H1 (cell line): ENCODE results near the gene AOC1. TPM values are rescaled to one million over a fixed set of nuclear protein-coding genes. Genes with fewer than 3 reads are reported as not detected.

Experiments
- CTCF ChIA-PET: fragments of 300-600 bp; sonication (Branson Sonifier 250); formaldehyde crosslinking; loops from one replicate; lab custom pipeline; 2021; ENCODE audit not compliant: partially characterized antibody; lab: Charles Lee
- POLR2A ChIA-PET: fragments of 300-600 bp; sonication (Branson Sonifier 250); formaldehyde crosslinking; loops from one replicate; lab custom pipeline; 2021; ENCODE audit warnings: inconsistent platforms; ENCODE audit not compliant: partially characterized antibody; lab: Charles Lee
- DNase-seq, 2 experiments: peaks; one replicate each; pipeline versions ENCODE4 v3.0.0 to v3.0.0-alpha.2; 2010 to 2022; ENCODE audit warnings: low spot score in 2 of 2, low read depth in 1 of 2, mixed read lengths in 1 of 2
- FAIRE-seq: peaks from 2 replicates; lab custom pipeline; 2011; peaks lifted over from hg19 to GRCh38; lab: Jason Lieb, UNC
- H2AFZ ChIP-seq: 2 replicates; pipeline ENCODE4 v1.8.1; 2012; ENCODE audit warnings: low read length, inconsistent platforms
- H2AK5ac ChIP-seq: 2 replicates; pipeline ENCODE4 v1.6.1; 2013; ENCODE audit warnings: low read depth, low read length
- H2BK120ac ChIP-seq: replicated peaks from 2 replicates; pipeline ENCODE3; 2013; ENCODE audit warnings: low read depth, low read length, inconsistent platforms
- H2BK12ac ChIP-seq: 2 replicates; pipeline ENCODE4 v1.6.1; 2013; ENCODE audit warnings: low read depth, low read length
- H2BK15ac ChIP-seq: 2 replicates; pipeline ENCODE4 v1.6.1; 2013; ENCODE audit warnings: low read length
- H2BK20ac ChIP-seq: 2 replicates; pipeline ENCODE4 v1.6.1; 2013; ENCODE audit warnings: low read length
- H2BK5ac ChIP-seq: 2 replicates; pipeline ENCODE4 v1.6.1; 2013; ENCODE audit warnings: low read depth, low read length
- H3K14ac ChIP-seq: 2 replicates; pipeline ENCODE4 v1.6.1; 2013; ENCODE audit warnings: inconsistent platforms; ENCODE audit not compliant: insufficient read length
- H3K18ac ChIP-seq: 2 replicates; pipeline ENCODE4 v1.6.1; 2013; ENCODE audit warnings: low read length; ENCODE audit errors: extremely low read depth
- H3K23ac ChIP-seq: 2 replicates; pipeline ENCODE4 v1.6.1; 2013; ENCODE audit warnings: inconsistent platforms; ENCODE audit not compliant: insufficient read length
- H3K23me2 ChIP-seq: 2 replicates; pipeline ENCODE4 v1.6.1; 2013; ENCODE audit warnings: low read depth, low read length
- H3K27ac ChIP-seq: 2 replicates; pipeline ENCODE4 v1.6.1; 2011; ENCODE audit warnings: low read depth, low read length, inconsistent platforms
- H3K27me3 ChIP-seq, 4 experiments: replicated peaks in 1 of 4; 1 replicate in 1 of 4; 2 replicates in 3 of 4; pipeline versions ENCODE4 v1.6.1 to v1.8.1; 2011 to 2013; ENCODE audit warnings: low read length in 3 of 4, mild to moderate bottlenecking in 3 of 4, inconsistent platforms in 2 of 4, mixed read lengths in 2 of 4, moderate library complexity in 1 of 4; ENCODE audit not compliant: control insufficient read depth in 3 of 4, insufficient read depth in 3 of 4; ENCODE audit errors: extremely low read depth in 1 of 4
- H3K36me3 ChIP-seq, 4 experiments: 2 replicates each; pipeline versions ENCODE4 v1.6.1 to v1.8.1; 2011 to 2013; ENCODE audit warnings: mild to moderate bottlenecking in 4 of 4, low read length in 3 of 4, moderate library complexity in 2 of 4, control low read depth in 1 of 4, inconsistent platforms in 1 of 4; ENCODE audit not compliant: insufficient read depth in 4 of 4, control insufficient read depth in 2 of 4
- H3K4ac ChIP-seq: replicated peaks from 2 replicates; pipeline ENCODE3; 2013; ENCODE audit warnings: low read length, low read depth, mixed read lengths, inconsistent platforms; ENCODE audit not compliant: insufficient read length
- H3K4me1 ChIP-seq, 4 experiments: replicated peaks in 1 of 4; 1 replicate in 1 of 4; 2 replicates in 3 of 4; pipeline versions ENCODE4 v1.6.1 to v1.8.1; 2011 to 2013; ENCODE audit warnings: low read length in 3 of 4, inconsistent platforms in 2 of 4, mixed read lengths in 1 of 4; ENCODE audit not compliant: insufficient read depth in 4 of 4, control insufficient read depth in 3 of 4
- H3K4me2 ChIP-seq, 2 experiments: 2 replicates each; pipeline versions ENCODE4 v1.6.1 to v1.8.1; 2011 to 2013; ENCODE audit warnings: low read depth in 2 of 2, low read length in 2 of 2, control low read depth in 1 of 2, inconsistent platforms in 1 of 2, mild to moderate bottlenecking in 1 of 2; ENCODE audit not compliant: insufficient read depth in 1 of 2
- H3K4me3 ChIP-seq, 4 experiments: fragments of 200-600, 300-600 bp in 1 of 4; sonication (generic), shearing (Covaris generic), sonication (Bioruptor Twin) in 1 of 4; 2 replicates each; pipeline versions ENCODE4 v1.5.1 to v1.8.1; 2011 to 2016; ENCODE audit warnings: low read length in 4 of 4, low read depth in 3 of 4, control low read depth in 2 of 4, inconsistent platforms in 2 of 4, mild to moderate bottlenecking in 2 of 4, mixed read lengths in 1 of 4, moderate library complexity in 1 of 4; ENCODE audit not compliant: insufficient read depth in 2 of 4; ENCODE audit errors: extremely low read depth in 1 of 4
- H3K56ac ChIP-seq: replicated peaks from 2 replicates; pipeline ENCODE3; 2013; ENCODE audit warnings: low read depth, mild to moderate bottlenecking, mixed read lengths, low read length, inconsistent platforms; ENCODE audit not compliant: insufficient read length
- H3K79me1 ChIP-seq: 2 replicates; pipeline ENCODE4 v1.6.1; 2013; ENCODE audit warnings: low read depth, low read length, control low read depth
- H3K79me2 ChIP-seq, 2 experiments: 2 replicates each; pipeline versions ENCODE4 v1.6.1 to v1.8.1; 2012 to 2013; ENCODE audit warnings: low read length in 2 of 2, mild to moderate bottlenecking in 2 of 2, inconsistent platforms in 1 of 2; ENCODE audit not compliant: insufficient read depth in 2 of 2, control insufficient read depth in 1 of 2
- H3K9ac ChIP-seq, 4 experiments: replicated peaks in 1 of 4; 1 replicate in 1 of 4; 2 replicates in 3 of 4; pipeline versions ENCODE4 v1.6.1 to v1.8.1; 2011 to 2013; ENCODE audit warnings: low read depth in 3 of 4, low read length in 3 of 4, control low read depth in 2 of 4, mild to moderate bottlenecking in 2 of 4, moderate library complexity in 2 of 4, inconsistent platforms in 1 of 4; ENCODE audit errors: extremely low read depth in 1 of 4
- H3K9me3 ChIP-seq, 2 experiments: 2 replicates each; pipeline versions ENCODE4 v1.6.1 to v1.8.1; 2012 to 2013; ENCODE audit warnings: mild to moderate bottlenecking in 2 of 2, moderate library complexity in 2 of 2, control low read depth in 1 of 2, inconsistent platforms in 1 of 2, low read depth in 1 of 2, low read length in 1 of 2, mixed read lengths in 1 of 2; ENCODE audit not compliant: insufficient read depth in 2 of 2
- H4K20me1 ChIP-seq, 2 experiments: replicated peaks in 1 of 2; 2 replicates each; pipeline versions ENCODE3 to v1.8.1; 2011 to 2013; ENCODE audit warnings: inconsistent platforms in 2 of 2, low read length in 2 of 2, mild to moderate bottlenecking in 1 of 2; ENCODE audit not compliant: insufficient read depth in 2 of 2, control insufficient read depth in 1 of 2
- H4K5ac ChIP-seq: 2 replicates; pipeline ENCODE4 v1.6.1; 2013; ENCODE audit warnings: low read length, low read depth, mixed read lengths, inconsistent platforms; ENCODE audit not compliant: insufficient read length
- H4K8ac ChIP-seq: 2 replicates; pipeline ENCODE4 v1.8.0; 2013; ENCODE audit warnings: mild to moderate bottlenecking, moderate library complexity, low read length, inconsistent platforms; ENCODE audit not compliant: insufficient read depth; ENCODE audit errors: extremely low read depth
- H4K91ac ChIP-seq: replicated peaks from 2 replicates; pipeline ENCODE3; 2013; ENCODE audit warnings: low read length, mixed read lengths, inconsistent platforms; ENCODE audit not compliant: insufficient read length
- KDM1A ChIP-seq: fragments of 200-600, 300-600 bp; sonication (generic); IDR thresholded peaks from 2 replicates; pipeline ENCODE4 v1.7.1; 2016; ENCODE audit warnings: mild to moderate bottlenecking, low read length, borderline replicate concordance
- WGBS, 2 experiments: shearing (Covaris generic) in 1 of 2; methylation state at CpG; one replicate each; pipeline versions ENCODE4 v1.1.6 to v1.1.7; 2013 to 2015; ENCODE audit warnings: low lambda C conversion rate in 2 of 2, mixed read lengths in 2 of 2, inconsistent platforms in 1 of 2, low coverage in 1 of 2, missing lambda C conversion rate in 1 of 2; ENCODE audit not compliant: insufficient replicate concordance in 2 of 2, insufficient coverage in 1 of 2, insufficient read length in 1 of 2; ENCODE audit errors: extremely low coverage in 1 of 2, missing lambda C conversion rate in 1 of 2; 5-methylcytosine and 5-hydroxymethylcytosine counted together
- polyA plus RNA-seq, 7 experiments: library from polyadenylated mRNA; depleted of rRNA in 3 of 7; stranded (reverse) in 5 of 7; unstranded in 2 of 7; fragments of >200 nt in 5 of 7; fragments of 200-250 nt in 2 of 7; gene quantifications; 1 replicate in 5 of 7; 2 replicates in 1 of 7; 4 replicates in 1 of 7; pipeline versions ENCODE4 v1.2.1 to v1.2.3, GENCODE V29; 2011 to 2013; ENCODE audit warnings: missing spikeins in 2 of 7, mixed read lengths in 2 of 7
- total RNA-seq: library from RNA; stranded (reverse); fragmentation: NEBNext Ultra II Directional; extraction: Animal tissue kit (Norgen Biotek cat#: 25700); gene quantifications from 2 replicates; pipeline ENCODE4 v1.2.1, GENCODE V29; 2021

The AOC1 gene
- total and polyA plus RNA-seq, 2 of the 8 experiments (the other 6 are each of a cell fraction or from before 2014, with no cell fraction given), result 0.15 to 0.17 TPM

DNA sequence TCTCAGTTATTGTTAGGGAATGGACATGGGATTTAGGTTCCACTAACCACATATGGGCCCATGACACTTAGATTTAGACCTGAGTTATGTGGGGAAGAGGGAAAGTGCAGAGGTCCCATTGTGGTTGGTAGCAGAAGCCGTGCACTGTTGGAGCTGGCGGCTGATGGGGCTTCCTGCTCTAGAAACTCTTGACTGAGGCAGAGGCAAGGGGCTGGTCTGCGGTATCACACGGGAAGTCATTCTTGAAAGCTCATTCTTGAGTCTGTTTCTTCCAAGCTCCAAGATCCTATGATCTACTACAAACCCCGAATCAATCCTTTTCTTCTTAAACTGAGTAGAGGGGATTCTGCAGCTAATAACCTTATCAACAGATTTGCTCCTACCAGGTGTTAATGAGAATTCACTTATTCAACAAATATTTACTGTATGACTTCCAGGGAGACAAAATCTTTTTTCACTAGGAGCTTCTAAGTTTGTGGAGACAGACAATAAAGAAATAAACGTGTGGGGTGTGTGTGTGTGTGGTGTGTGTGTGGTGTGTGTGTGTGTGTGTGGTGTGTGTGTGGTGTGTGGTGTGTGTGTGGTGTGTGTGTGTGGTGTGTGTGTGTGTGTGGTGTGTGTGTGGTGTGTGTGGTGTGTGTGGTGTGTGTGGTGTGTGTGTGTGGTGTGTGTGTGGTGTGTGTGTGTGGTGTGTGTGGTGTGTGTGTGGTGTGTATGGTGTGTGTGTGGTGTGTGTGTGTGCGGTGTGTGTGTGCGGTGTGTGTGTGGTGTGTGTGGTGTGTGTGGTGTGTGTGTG is 57.1 kb downstream of the AOC1 start:
- Histone ChIP-seq H4K91ac (no peak overlapping the region), H3K79me2 (no peaks in the 10 kb centered on the region), H3K23me2 (peaks cover 13% of the 10 kb centered on the region; the same call in 1 of the 2 replicates), H3K9me3 (no peaks in the 10 kb centered on the region), H4K20me1 (no peaks in the 10 kb centered on the region), H3K18ac (no peak overlapping the region), H3K14ac (no peak overlapping the region), H3K9ac (no peak overlapping the region), H2AFZ (no peak overlapping the region), H2BK12ac (no peak overlapping the region), H3K36me3 (no peaks in the 10 kb centered on the region), H3K27me3 (no peaks in the 10 kb centered on the region; a peak in 1 of 7 replicates), H2BK120ac (no peak overlapping the region), H3K56ac (no peak overlapping the region), H3K4me3 (no peak overlapping the region), H3K23ac (no peak overlapping the region), H3K79me1 (no peaks in the 10 kb centered on the region), H4K5ac (no peak overlapping the region), H3K4ac (no peak overlapping the region), H3K4me2 (no peak overlapping the region), H3K4me1 (peaks cover 0 to 8% (median 0%) of the 10 kb centered on the region in 4 experiments; a peak in 2 of 7 replicates), H2BK5ac (no peak overlapping the region), H4K8ac (no peak overlapping the region), H3K27ac (no peak overlapping the region), H2BK20ac (no peak overlapping the region), H2AK5ac (no peak overlapping the region), H2BK15ac (no peak overlapping the region)
- ChIA-PET CTCF (interaction anchor here (0.8 to 3.6 kb wide), 9 partner anchors 11 to 618 kb away, joined by 3 to 24 read pairs (median 3); no protein-coding TSS in a partner anchor), POLR2A (interaction anchor here (1.2 kb wide), 1 partner anchor 36 kb away, joined by 3 read pairs; no protein-coding TSS in a partner anchor)
- WGBS, 2 experiments, result 85% methylated on average over 8 of the region's 8 CpGs; no CpG with 5 or more reads in 1 of the 2 experiments
- DNase-seq, result no peak
- FAIRE-seq, result no peak
- no peak for TF ChIP-seq KDM1A
